NCI-H187 treated with DMSO at 0.1 percent for 48 hours (cell line): ENCODE results near the gene MTTP.

ENCODE experiments used
- DNase-seq: peaks from one replicate; lab custom pipeline; 2025; lab: John Stamatoyannopoulos, UW

Gene MTTP

GRCh38 chr4:99670409-99671073, 95.9 kb downstream of the MTTP start:
- no peak for DNase-seq
